Activated T-helper 1 cell treated with anti-CD3 and anti-CD28 coated beads, Interleukin-12 subunit alpha, Interleukin-12 subunit beta, Interleukin-2, Interleukin-4 antibody, amounts not matched to agents 30 ng/mL and 10 ng/mL and 1 ng/mL, durations not matched to agents 14 hours and 24 hours and 36 hours (primary cell): ENCODE measurements around the gene FAAH. TPM values are rescaled to one million over a fixed set of nuclear protein-coding genes. Genes with fewer than 3 reads are reported as not detected.

Experiments used
- DNase-seq: peaks from one replicate; pipeline ENCODE4 v3.0.0; 2021; ENCODE audit warnings: low spot score
- H3K27ac Mint-ChIP-seq: one replicate; pipeline ENCODE4 v1.8.0; 2021; ENCODE audit warnings: mild to moderate bottlenecking, mixed read lengths
- H3K27me3 Mint-ChIP-seq: one replicate; pipeline ENCODE4 v1.8.0; 2022; ENCODE audit warnings: mild to moderate bottlenecking, moderate library complexity, mixed read lengths; ENCODE audit not compliant: insufficient read depth
- H3K36me3 Mint-ChIP-seq: one replicate; pipeline ENCODE4 v1.8.0; 2021; ENCODE audit warnings: low read depth, mixed read lengths
- H3K4me1 Mint-ChIP-seq: one replicate; pipeline ENCODE4 v1.8.0; 2021; ENCODE audit warnings: low read depth, mixed read lengths
- H3K4me3 Mint-ChIP-seq: one replicate; pipeline ENCODE4 v1.8.0; 2021; ENCODE audit warnings: mild to moderate bottlenecking, moderate library complexity, mixed read lengths
- H3K9me3 Mint-ChIP-seq: one replicate; pipeline ENCODE4 v1.8.0; 2021; ENCODE audit warnings: mixed read lengths
- intact Hi-C: fragments of 100-400 bp; cut with micrococcal nuclease; formaldehyde crosslinking; loops from one replicate; pipeline ENCODE4 v1.15.1; 2024
- total RNA-seq: library from RNA; stranded (reverse); gene quantifications from 2 replicates; pipeline ENCODE4 v1.2.3, GENCODE V29; 2022

The FAAH gene
- total RNA-seq, 1 donor from 2014 or later, result 5.0 TPM

DNA sequence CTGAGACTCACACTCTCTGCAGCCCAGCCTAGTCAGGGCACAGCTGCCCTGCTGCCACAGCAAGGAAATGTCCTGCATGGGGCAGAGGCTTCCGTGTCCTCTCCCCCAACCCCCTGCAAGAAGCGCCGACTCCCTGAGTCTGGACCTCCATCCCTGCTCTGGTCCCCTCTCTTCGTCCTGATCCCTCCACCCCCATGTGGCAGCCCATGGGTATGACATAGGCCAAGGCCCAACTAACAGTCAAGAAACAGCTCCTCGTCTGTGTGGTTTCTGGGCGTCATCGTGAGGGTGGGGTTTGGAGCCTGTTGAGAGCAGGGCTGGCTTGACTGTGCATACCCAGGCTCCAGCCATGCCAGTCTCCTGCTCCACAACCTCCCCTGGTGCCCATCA is 19.5 kb downstream of the FAAH start:
- H3K9me3 Mint-ChIP-seq, result no peaks in the 10 kb centered on the region
- H3K36me3 Mint-ChIP-seq, result no peaks in the 10 kb centered on the region
- no peak overlapping the region for H3K4me3 Mint-ChIP-seq
- H3K27me3 Mint-ChIP-seq, result peaks cover 4% of the 10 kb centered on the region
- no peak for DNase-seq
- no peaks in the 10 kb centered on the region for H3K4me1 Mint-ChIP-seq
- intact Hi-C loops, result no loop called here
- H3K27ac Mint-ChIP-seq, result no peak overlapping the region

DNA sequence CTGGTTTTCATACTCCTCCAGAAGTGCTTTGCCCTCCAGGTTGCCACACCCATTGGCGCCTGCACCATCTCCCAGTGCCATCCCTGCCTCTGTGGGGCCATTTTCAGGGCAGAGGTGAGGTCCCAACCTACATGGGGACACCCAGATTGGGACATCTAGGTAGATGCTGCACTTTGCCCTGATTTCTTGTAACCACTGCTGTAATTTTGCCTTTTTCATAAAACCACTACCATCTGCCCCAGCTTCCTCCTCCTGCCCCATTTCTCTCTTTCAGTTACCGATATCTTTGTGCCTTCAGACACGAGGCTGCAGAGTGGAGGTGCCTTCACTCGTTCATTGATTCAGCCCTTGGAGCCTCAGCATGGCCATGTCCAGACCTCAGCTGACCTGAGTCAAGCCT is 21.4 kb downstream of the FAAH start:
- DNase-seq, result no peak
- Mint-ChIP-seq H3K27me3 (peaks cover 4% of the 10 kb centered on the region), H3K4me1 (no peaks in the 10 kb centered on the region), H3K4me3 (no peak overlapping the region), H3K27ac (no peak overlapping the region), H3K9me3 (no peaks in the 10 kb centered on the region), H3K36me3 (no peaks in the 10 kb centered on the region)
- intact Hi-C loops, result no loop called here

DNA sequence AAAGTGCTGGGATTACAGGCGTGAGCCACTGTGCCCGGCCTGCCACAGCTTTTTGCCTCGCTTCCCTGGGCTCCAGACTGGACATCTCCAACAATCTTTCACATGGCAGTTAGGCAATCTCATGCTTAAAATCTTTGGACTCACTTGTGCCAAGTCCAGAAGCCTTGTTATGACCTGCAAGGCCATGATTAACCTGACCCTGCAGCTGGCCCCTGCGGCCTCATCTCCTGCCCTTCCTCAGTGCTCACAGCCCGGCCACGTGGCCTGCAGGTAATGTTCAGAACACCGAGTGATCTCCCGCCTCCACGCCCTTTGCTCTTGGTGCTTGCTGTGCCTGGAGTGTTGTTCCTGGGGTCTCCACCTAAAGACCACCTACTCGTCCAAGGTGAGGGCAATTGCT is 24.9 kb downstream of the FAAH start:
- no peak overlapping the region for H3K4me3 Mint-ChIP-seq
- H3K9me3 Mint-ChIP-seq, result no peaks in the 10 kb centered on the region
- DNase-seq, result no peak
- H3K4me1 Mint-ChIP-seq, result no peaks in the 10 kb centered on the region
- no peaks in the 10 kb centered on the region for H3K36me3 Mint-ChIP-seq
- no peak overlapping the region for H3K27ac Mint-ChIP-seq
- intact Hi-C loops, result no loop called here
- H3K27me3 Mint-ChIP-seq, result peaks cover 6% of the 10 kb centered on the region

DNA sequence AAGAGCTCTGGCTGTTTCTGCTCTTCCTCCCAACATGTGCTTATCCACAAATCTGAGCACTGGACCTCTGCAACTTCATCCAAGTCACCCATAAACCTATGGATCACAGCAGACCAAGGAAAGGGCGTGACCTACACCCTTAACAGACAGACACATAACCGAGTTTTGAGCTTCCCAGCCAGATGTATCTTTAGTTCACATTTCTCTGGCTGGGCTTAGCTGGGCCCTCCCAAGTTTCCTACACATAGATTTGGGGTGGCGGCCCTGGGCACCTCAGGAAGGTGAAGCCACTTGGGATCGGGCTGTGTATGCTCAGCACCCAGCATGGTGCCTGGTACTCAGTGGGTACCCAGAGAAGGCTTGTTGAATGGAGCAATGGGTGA is 26.4 kb downstream of the FAAH start:
- H3K4me1 Mint-ChIP-seq, result no peaks in the 10 kb centered on the region
- no peak for DNase-seq

DNA sequence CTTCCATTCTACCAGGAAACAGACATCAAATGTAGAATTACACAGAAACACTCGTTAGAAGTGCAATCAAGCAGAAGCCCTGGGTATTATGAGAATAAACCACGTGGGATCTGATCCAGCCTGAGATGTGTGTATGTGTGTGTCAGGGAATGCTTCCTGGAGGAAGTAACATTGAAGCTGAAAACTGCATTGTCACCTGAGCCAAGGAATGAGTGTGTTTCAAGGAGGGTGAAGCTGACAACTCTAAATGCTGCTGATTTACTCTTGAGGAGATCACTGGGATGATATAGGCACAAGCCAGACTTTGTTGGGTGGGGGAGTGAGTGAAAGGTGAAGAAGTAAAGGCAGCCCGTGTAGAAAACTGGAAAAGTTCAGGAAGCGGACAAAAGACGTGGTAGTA is 27.6 kb downstream of the FAAH start:
- Mint-ChIP-seq H3K27me3 (peaks cover 2% of the 10 kb centered on the region), H3K4me3 (no peak overlapping the region), H3K27ac (no peak overlapping the region), H3K36me3 (no peaks in the 10 kb centered on the region), H3K4me1 (no peaks in the 10 kb centered on the region), H3K9me3 (no peaks in the 10 kb centered on the region)
- intact Hi-C loops, result no loop called here
- no peak for DNase-seq

More for the DNA sequence above, 26.4 kb downstream of the FAAH start:
- Mint-ChIP-seq H3K27me3 (peaks cover 3% of the 10 kb centered on the region), H3K36me3 (no peaks in the 10 kb centered on the region), H3K27ac (no peak overlapping the region), H3K9me3 (no peaks in the 10 kb centered on the region), H3K4me3 (no peak overlapping the region)
- intact Hi-C loops, result no loop called here

DNA sequence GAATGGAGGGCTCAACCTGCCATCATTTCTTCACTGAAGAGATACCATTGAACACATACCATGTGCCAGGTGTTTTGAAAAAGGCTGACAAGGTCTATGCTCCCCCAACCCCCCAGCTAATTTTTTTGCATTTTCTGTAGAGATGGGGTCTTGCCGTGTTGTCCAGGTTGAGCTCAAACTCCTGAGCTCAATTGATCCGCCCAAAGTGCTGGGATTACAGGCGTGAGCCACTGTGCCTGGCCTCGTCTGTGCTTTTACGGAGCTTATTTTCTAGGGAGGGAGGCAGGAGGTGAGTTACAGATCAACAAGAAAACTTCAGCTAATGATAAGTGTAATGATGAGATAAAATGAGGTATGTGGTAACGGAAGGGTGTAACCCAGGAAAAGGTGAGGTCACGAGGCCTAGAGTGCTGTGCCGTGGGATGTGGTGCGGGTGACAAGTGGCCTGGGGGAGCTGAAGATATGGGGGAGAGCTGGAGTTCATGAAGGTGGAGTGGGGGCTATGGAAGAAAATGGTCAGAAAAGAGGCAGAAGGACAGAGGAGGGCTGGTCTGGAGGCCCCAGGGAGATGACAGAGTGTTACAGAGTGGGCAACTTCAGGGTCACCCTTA is 28.2 kb downstream of the FAAH start:
- no peaks in the 10 kb centered on the region for H3K9me3 Mint-ChIP-seq
- H3K27ac Mint-ChIP-seq, result no peak overlapping the region
- H3K36me3 Mint-ChIP-seq, result no peaks in the 10 kb centered on the region
- intact Hi-C loops, result no loop called here
- no peak overlapping the region for H3K4me3 Mint-ChIP-seq
- H3K27me3 Mint-ChIP-seq, result peaks cover 2% of the 10 kb centered on the region
- no peaks in the 10 kb centered on the region for H3K4me1 Mint-ChIP-seq
- DNase-seq, result no peak

DNA sequence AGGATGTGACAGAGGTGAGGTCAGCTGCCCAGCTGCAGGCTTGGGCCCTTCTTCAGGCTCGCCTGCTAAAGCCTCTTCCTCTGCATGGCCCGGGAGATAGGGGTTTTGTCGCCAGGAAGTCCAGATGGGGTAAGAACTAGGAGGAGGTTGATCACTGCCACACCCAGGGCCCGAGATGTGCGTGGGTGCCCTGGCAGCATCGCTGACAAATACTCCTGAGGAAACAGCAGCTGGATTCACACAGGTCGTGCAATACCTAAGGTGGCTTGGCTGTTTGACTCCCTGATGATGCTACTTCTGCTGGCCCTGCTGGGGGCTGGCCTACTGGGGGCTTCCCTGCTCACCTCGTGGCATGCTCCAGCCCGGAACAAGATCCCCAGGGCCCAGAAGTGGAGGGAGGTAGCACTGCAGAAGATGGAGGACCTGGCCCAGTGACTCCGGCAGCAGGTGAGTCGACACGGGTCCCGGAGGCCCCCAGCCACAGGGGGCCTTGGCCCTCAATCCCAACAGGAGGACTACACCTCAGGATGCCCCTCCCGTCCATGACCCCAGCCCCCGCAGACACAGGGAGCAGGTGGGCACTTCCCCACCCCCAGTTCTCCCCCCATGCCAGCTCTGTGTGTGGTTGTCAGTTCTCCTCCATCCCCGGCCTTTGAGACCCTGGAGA is 29.6 kb downstream of the FAAH start:
- no peak for DNase-seq
- H3K27ac Mint-ChIP-seq, result no peak overlapping the region
- peaks cover 2% of the 10 kb centered on the region for H3K27me3 Mint-ChIP-seq
- H3K4me1 Mint-ChIP-seq, result no peaks in the 10 kb centered on the region
- H3K36me3 Mint-ChIP-seq, result no peaks in the 10 kb centered on the region
- no peak overlapping the region for H3K4me3 Mint-ChIP-seq
- no peaks in the 10 kb centered on the region for H3K9me3 Mint-ChIP-seq
- intact Hi-C loops, result no loop called here

DNA sequence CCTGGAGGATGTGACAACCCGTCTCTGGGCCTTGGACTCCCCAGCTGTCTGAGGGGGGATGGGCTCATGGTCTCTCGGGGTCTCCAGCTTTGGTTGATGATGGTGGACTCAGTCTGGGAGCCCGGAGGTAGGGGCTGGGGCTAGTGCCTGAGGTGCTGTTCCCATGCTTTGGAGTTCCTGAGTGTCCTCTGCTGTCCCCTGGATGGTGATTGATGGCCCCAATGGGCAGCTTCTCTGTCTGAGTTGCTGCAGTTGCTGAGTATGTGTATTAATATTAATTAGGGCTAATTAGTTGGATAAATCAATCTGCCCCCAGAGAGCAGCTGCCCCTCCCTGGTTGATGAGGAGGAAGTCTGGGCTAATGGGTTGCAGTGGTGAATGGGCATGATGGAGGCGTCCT is 30.6 kb downstream of the FAAH start:
- Mint-ChIP-seq H3K4me1 (no peaks in the 10 kb centered on the region), H3K27me3 (peaks cover 2% of the 10 kb centered on the region), H3K4me3 (no peak overlapping the region), H3K36me3 (no peaks in the 10 kb centered on the region), H3K9me3 (no peaks in the 10 kb centered on the region), H3K27ac (no peak overlapping the region)
- intact Hi-C loops, result no loop called here
- no peak for DNase-seq

DNA sequence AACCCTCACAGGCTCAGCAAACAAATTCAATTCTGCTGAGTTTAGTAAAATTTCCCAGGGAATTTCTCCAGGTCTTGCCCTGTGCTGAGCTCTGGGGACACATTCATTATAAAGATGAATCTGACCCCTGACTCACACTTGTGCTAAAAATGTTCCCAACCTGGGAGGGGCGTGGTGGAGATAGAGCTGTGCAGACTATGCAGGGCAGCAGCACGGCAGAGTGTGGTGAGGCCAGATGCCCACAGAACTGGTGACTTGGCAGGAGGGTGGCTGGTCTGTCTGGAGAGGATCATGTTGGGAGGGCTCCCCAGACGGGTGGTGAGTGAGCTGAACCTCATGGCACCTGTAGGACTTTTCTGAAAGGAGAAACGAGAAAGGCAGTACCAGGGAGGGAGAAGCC is 31.6 kb downstream of the FAAH start:
- DNase-seq, result no peak
- intact Hi-C loops, result no loop called here
- Mint-ChIP-seq H3K36me3 (no peaks in the 10 kb centered on the region), H3K27ac (no peak overlapping the region), H3K27me3 (peaks cover 2% of the 10 kb centered on the region), H3K9me3 (no peaks in the 10 kb centered on the region), H3K4me3 (no peak overlapping the region), H3K4me1 (no peaks in the 10 kb centered on the region)

DNA sequence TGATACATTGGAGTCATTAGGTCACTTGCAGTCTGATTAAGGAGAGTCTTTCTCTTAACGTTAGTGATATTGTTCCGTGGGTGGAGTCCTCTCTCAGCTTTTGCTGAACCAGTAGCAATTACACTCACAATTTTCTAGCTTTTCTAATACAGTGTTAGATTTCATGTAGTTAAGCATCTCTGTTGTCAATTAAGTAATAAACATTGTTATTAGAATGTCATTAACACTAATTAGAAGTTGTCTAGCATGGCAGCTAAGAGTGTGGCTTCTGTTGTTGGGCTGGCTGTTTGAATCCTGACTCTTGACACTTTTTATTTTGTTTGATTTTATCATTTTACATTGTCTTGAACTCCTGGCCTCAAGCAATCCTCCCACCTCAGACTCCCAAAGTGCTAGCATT is 33.4 kb downstream of the FAAH start:
- Mint-ChIP-seq H3K27ac (no peak overlapping the region), H3K4me3 (no peak overlapping the region), H3K27me3 (no peaks in the 10 kb centered on the region), H3K36me3 (no peaks in the 10 kb centered on the region), H3K4me1 (no peaks in the 10 kb centered on the region), H3K9me3 (no peaks in the 10 kb centered on the region)
- intact Hi-C loops, result no loop called here
- no peak for DNase-seq

DNA sequence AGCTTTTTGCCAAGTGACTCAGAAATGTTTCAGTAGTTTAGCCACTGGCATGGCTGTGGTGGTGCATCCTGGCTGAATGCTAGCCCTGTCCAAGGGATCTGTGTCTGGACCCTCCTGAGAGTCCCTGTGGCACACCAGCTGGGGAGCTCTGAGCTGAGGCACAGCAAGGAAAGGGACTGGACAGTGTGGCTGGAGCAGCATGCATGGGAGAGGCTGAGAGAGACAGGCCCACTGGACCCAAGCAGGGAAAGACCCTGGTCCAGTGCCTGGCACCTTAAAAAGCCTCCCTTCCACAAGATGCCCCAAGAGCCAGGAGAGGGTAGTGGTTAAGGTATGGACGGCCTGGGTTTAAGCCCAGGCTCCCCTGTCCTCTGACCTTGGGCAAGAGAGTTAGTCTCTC is 35.3 kb downstream of the FAAH start:
- peaks cover 2% of the 10 kb centered on the region for H3K27me3 Mint-ChIP-seq
- H3K27ac Mint-ChIP-seq, result no peak overlapping the region
- no peak for DNase-seq
- no peaks in the 10 kb centered on the region for H3K4me1 Mint-ChIP-seq
- intact Hi-C loops, result no loop called here
- no peak overlapping the region for H3K4me3 Mint-ChIP-seq
- no peaks in the 10 kb centered on the region for H3K9me3 Mint-ChIP-seq
- no peaks in the 10 kb centered on the region for H3K36me3 Mint-ChIP-seq

DNA sequence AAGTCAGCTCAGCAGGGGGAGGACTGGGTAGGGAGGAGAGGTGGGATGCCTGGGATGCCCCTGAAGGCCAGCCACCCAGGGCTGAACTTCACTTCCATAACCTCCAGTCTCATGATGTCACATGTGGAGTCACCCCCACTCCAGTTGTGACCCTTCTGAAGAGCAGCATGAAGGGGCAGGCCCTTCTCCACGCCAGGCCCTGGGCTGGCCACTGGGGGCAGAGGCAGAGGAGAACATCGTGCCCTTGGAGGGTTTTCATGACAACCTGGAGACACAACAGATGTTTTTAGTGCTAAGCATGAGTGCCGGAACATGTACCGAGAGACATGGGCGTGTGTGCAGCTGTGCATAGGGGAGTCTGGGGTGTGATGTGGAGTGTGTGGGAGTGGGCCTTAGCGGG is 37.6 kb downstream of the FAAH start:
- peaks cover 2% of the 10 kb centered on the region for H3K27me3 Mint-ChIP-seq
- no peaks in the 10 kb centered on the region for H3K9me3 Mint-ChIP-seq
- H3K4me1 Mint-ChIP-seq, result no peaks in the 10 kb centered on the region
- no peak overlapping the region for H3K4me3 Mint-ChIP-seq
- no peak for DNase-seq
- H3K36me3 Mint-ChIP-seq, result no peaks in the 10 kb centered on the region
- H3K27ac Mint-ChIP-seq, result no peak overlapping the region
- intact Hi-C loops, result no loop called here

DNA sequence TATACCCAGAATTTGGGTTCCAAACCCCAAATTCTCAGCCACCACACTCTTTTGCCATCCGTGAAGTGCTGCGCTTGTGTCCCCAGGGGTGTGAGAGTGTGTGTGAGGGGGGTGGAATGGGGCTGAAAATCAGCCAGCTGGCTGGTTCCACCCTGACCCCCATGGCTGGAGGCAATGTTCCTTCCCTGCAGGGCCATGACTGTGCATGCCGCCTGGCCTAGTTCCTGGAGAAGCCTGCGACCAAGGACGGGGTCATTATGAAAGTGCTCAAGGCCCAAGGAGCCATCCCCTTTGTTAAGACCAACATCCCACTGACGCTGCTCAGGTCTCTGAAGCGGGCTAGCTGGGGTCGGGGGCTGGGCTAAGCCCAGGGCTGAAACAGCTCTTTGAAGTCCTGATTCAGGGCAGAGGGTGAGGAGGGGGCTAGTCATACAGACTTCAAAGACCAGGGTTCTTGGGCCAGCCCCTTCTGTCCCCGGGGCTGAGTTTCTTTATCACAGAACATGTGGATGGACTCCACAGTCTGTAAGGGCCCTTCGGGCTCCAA is 38.7 kb downstream of the FAAH start:
- Mint-ChIP-seq H3K4me1 (no peaks in the 10 kb centered on the region), H3K4me3 (no peak overlapping the region), H3K27ac (no peak overlapping the region), H3K36me3 (no peaks in the 10 kb centered on the region), H3K9me3 (no peaks in the 10 kb centered on the region), H3K27me3 (peaks cover 3% of the 10 kb centered on the region)
- no peak for DNase-seq
- intact Hi-C loops, result no loop called here

DNA sequence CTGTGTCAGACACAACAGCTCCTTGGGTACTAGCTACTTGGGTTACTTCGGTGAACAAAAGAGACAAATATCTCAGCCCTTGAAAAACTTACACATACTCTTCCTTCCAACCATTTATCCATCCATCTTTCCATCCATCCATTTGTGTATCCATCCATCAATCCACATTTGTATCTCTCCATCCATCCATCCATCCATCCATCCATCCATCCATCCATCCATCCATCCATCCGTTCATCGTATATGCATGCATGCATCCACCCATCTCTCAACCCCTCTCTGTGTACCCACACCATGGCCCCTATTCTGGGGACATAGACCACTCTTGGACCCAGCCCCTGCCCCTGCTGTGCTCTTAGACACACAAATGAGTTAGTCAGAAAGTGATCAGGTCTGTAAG is 40.2 kb downstream of the FAAH start:
- H3K36me3 Mint-ChIP-seq, result no peaks in the 10 kb centered on the region
- DNase-seq, result no peak
- H3K27ac Mint-ChIP-seq, result no peak overlapping the region
- H3K9me3 Mint-ChIP-seq, result no peaks in the 10 kb centered on the region
- H3K27me3 Mint-ChIP-seq, result peaks cover 8% of the 10 kb centered on the region
- H3K4me1 Mint-ChIP-seq, result no peaks in the 10 kb centered on the region
- no peak overlapping the region for H3K4me3 Mint-ChIP-seq
- intact Hi-C loops, result no loop called here
